ENCODE data around the gene COL27A1. TPM values are rescaled to one million over a fixed set of nuclear protein-coding genes. Genes with fewer than 3 reads are reported as not detected.

Gene COL27A1
- total RNA-seq, 1 donor from 2014 or later: 61.4 TPM

GRCh38 chr9:114273461-114273881 is 118.1 kb downstream of the COL27A1 start:
- Mint-ChIP-seq H3K4me1 (ENCODE audit: unreplicated experiment) (no peaks in the 10 kb centered on the region), H3K9me3 (ENCODE audit: unreplicated experiment) (no peaks in the 10 kb centered on the region), H3K27me3 (ENCODE audit: unreplicated experiment) (peaks cover 7% of the 10 kb centered on the region), H3K27ac (ENCODE audit: unreplicated experiment) (no peak overlapping the region), H3K36me3 (ENCODE audit: low read depth, unreplicated experiment) (peaks cover 47% of the 10 kb centered on the region), H3K4me3 (ENCODE audit: unreplicated experiment) (peak overlapping the region; percentile 42)
- no peak for DNase-seq (ENCODE audit: low spot score)
- no peak for TF ChIP-seq CTCF (IDR thresholded peaks at IDR 0.05; ENCODE audit: unreplicated experiment)

- H3K4me3 Mint-ChIP-seq (ENCODE audit: unreplicated experiment): no peak overlapping the region
- H3K27me3 Mint-ChIP-seq (ENCODE audit: unreplicated experiment): peaks cover 7% of the 10 kb centered on the region
- H3K9me3 Mint-ChIP-seq (ENCODE audit: unreplicated experiment): no peaks in the 10 kb centered on the region
- H3K27ac Mint-ChIP-seq (ENCODE audit: unreplicated experiment): no peak overlapping the region
- peaks cover 48% of the 10 kb centered on the region for H3K36me3 Mint-ChIP-seq (ENCODE audit: low read depth, unreplicated experiment)
- no peak for TF ChIP-seq CTCF (IDR thresholded peaks at IDR 0.05; ENCODE audit: unreplicated experiment)
- DNase-seq (ENCODE audit: low spot score): no peak
- no peaks in the 10 kb centered on the region for H3K4me1 Mint-ChIP-seq (ENCODE audit: unreplicated experiment)
These were observed 118.9 kb downstream of the COL27A1 start for GRCh38 chr9:114274217-114274616.

GRCh38 chr9:114275246-114276004 is 120.1 kb downstream of the COL27A1 start:
- Mint-ChIP-seq H3K4me1 (ENCODE audit: unreplicated experiment) (peaks cover under 1% of the 10 kb centered on the region), H3K4me3 (ENCODE audit: unreplicated experiment) (no peak overlapping the region), H3K9me3 (ENCODE audit: unreplicated experiment) (no peaks in the 10 kb centered on the region), H3K27ac (ENCODE audit: unreplicated experiment) (no peak overlapping the region), H3K36me3 (ENCODE audit: low read depth, unreplicated experiment) (peaks cover 43% of the 10 kb centered on the region), H3K27me3 (ENCODE audit: unreplicated experiment) (peaks cover 7% of the 10 kb centered on the region)
- TF ChIP-seq CTCF (IDR thresholded peaks at IDR 0.05; ENCODE audit: unreplicated experiment): no peak
- DNase-seq (ENCODE audit: low spot score): no peak

- TF ChIP-seq CTCF (IDR thresholded peaks at IDR 0.05; ENCODE audit: unreplicated experiment): no peak
- H3K36me3 Mint-ChIP-seq (ENCODE audit: low read depth, unreplicated experiment): peaks cover 42% of the 10 kb centered on the region
- peaks cover 4% of the 10 kb centered on the region for H3K27me3 Mint-ChIP-seq (ENCODE audit: unreplicated experiment)
- H3K9me3 Mint-ChIP-seq (ENCODE audit: unreplicated experiment): no peaks in the 10 kb centered on the region
- no peak for DNase-seq (ENCODE audit: low spot score)
- no peak overlapping the region for H3K27ac Mint-ChIP-seq (ENCODE audit: unreplicated experiment)
- H3K4me3 Mint-ChIP-seq (ENCODE audit: unreplicated experiment): no peak overlapping the region
- peaks cover 10% of the 10 kb centered on the region for H3K4me1 Mint-ChIP-seq (ENCODE audit: unreplicated experiment)
These were observed 121.8 kb downstream of the COL27A1 start for GRCh38 chr9:114276908-114277821.

All from endothelial cell (in vitro differentiated cells).